Ishikawa (cell line): Measurements from ENCODE around the gene RCAN2.

Experiments used
- CEBPB ChIP-seq: IDR thresholded peaks from 2 replicates; pipeline ENCODE4 v1.6.1; 2012
- CREB1 ChIP-seq: IDR thresholded peaks from 2 replicates; pipeline ENCODE4 v1.6.1; 2012; ENCODE audit warnings: low read depth
- EGR1 ChIP-seq: IDR thresholded peaks from 2 replicates; pipeline ENCODE4 v1.6.1; 2012
- EP300 ChIP-seq: IDR thresholded peaks from 2 replicates; pipeline ENCODE4 v1.6.1; 2012; ENCODE audit warnings: borderline replicate concordance
- FOXM1 ChIP-seq: IDR thresholded peaks from 2 replicates; pipeline ENCODE4 v1.6.1; 2012; ENCODE audit warnings: low read depth, borderline replicate concordance
- MAX ChIP-seq: IDR thresholded peaks from 2 replicates; pipeline ENCODE4 v1.6.1; 2012
- NFIC ChIP-seq: IDR thresholded peaks from 2 replicates; pipeline ENCODE4 v1.6.1; 2012
- RAD21 ChIP-seq: IDR thresholded peaks from 2 replicates; pipeline ENCODE4 v1.6.1; 2012; ENCODE audit warnings: low read depth
- REST ChIP-seq: IDR thresholded peaks from 2 replicates; pipeline ENCODE4 v1.6.1; 2012; ENCODE audit warnings: low read depth, mild to moderate bottlenecking
- TAF1 ChIP-seq: IDR thresholded peaks from 2 replicates; pipeline ENCODE4 v1.6.1; 2012; ENCODE audit warnings: low read depth, mild to moderate bottlenecking
- TCF12 ChIP-seq: IDR thresholded peaks from 2 replicates; pipeline ENCODE4 v1.6.1; 2012; ENCODE audit warnings: low read depth
- TEAD4 ChIP-seq: IDR thresholded peaks from 2 replicates; pipeline ENCODE4 v1.6.1; 2012
- USF1 ChIP-seq: IDR thresholded peaks from 2 replicates; pipeline ENCODE4 v1.6.1; 2012
- YY1 ChIP-seq: IDR thresholded peaks from 2 replicates; pipeline ENCODE4 v1.6.1; 2012; ENCODE audit warnings: low read depth

GRCh38 chr6:46310196-46310595 is 181.1 kb downstream of the RCAN2 start:
- no peak for TF ChIP-seq TAF1
- no peak for TF ChIP-seq EP300
- no peak for TF ChIP-seq NFIC
- no peak for TF ChIP-seq YY1
- no peak for TF ChIP-seq REST
- TF ChIP-seq TCF12, result no peak
- no peak for TF ChIP-seq MAX
- no peak for TF ChIP-seq TEAD4
- no peak for TF ChIP-seq EGR1
- no peak for TF ChIP-seq CREB1
- no peak for TF ChIP-seq RAD21
- no peak for TF ChIP-seq CEBPB
- TF ChIP-seq USF1, result no peak
- TF ChIP-seq FOXM1, result no peak
